ENCODE data around the gene NUP85. TPM values are rescaled to one million over a fixed set of nuclear protein-coding genes. Genes with fewer than 3 reads are reported as not detected.
"Not testable (repeated sequence)": the region's sequence is repeated elsewhere in the genome, so short reads cannot be mapped to it uniquely, and the experiment has no call there.

The NUP85 gene
- total RNA-seq, 2 experiments from 2014 or later: 130 to 160 TPM

GRCh38 chr17:75199886-75200618 lies 5.4 kb upstream of the NUP85 start:
- CTCF ChIA-PET: interaction anchor here (0.6 to 5.7 kb wide), 13 partner anchors 9 to 238 kb away, joined by 3 to 108 read pairs (median 4); partner anchors contain the start of genes NT5C and SLC25A19
- Mint-ChIP-seq H3K4me1 (peaks cover 8% of the 10 kb centered on the region), H3K36me3 (ENCODE audit: low read depth) (no peaks in the 10 kb centered on the region), H3K27ac (no peak overlapping the region), H3K4me3 (no peak overlapping the region), H3K9me3 (ENCODE audit: low read depth) (no peaks in the 10 kb centered on the region), H3K27me3 (no peaks in the 10 kb centered on the region)
- no peak for ATAC-seq
- intact Hi-C loops (cut with DNase I, micrococcal nuclease): loop anchor here (5.0 kb wide), 2 partner anchors 133 to 238 kb away; no protein-coding TSS in a partner anchor
- DNase-seq: no peak
- POLR2A ChIA-PET: no interaction called here

DNA sequence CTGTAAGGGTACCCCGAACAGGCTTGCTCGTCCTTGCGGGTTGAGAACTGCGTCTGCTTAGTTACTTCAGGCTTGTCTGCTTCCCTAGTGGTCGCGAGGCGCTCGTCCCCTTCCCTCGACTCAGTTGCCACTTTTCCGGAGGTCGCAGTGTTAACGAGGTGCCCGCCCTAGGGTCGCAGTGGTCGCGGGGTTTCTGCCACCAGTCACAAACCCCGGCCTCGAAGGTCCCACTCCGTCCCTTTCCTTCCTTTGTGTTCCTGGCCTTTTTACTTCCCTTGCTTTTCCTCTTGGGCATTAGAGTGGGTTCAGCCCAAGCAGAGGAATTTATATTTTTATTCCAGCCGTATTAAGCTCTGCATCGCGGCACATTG lies 299 bp downstream of the NUP85 start:
- DNase-seq (no peak), ATAC-seq (no peak)
- Mint-ChIP-seq H3K27me3 (no peaks in the 10 kb centered on the region), H3K9me3 (ENCODE audit: low read depth) (no peaks in the 10 kb centered on the region), H3K36me3 (ENCODE audit: low read depth) (peaks cover 20% of the 10 kb centered on the region), H3K4me1 (peaks cover 18% of the 10 kb centered on the region), H3K4me3 (peak overlapping the region; percentile 91), H3K27ac (peak overlapping the region; percentile 100)
- CTCF ChIA-PET: interaction anchor here (0.5 to 5.3 kb wide), 15 partner anchors 10 to 963 kb away, joined by 3 to 34 read pairs (median 4); partner anchors contain the start of genes GGA3 and MRPS7
- intact Hi-C loops (cut with DNase I, micrococcal nuclease): loop anchor here (1.0 to 5.0 kb wide), 17 partner anchors 22 to 282 kb away; partner anchors contain the start of genes KCTD2 (in 2 of the 2), ARMC7 (in 1 of the 2), ATP5PD (in 1 of the 2) and GGA3 (in 1 of the 2)
- POLR2A ChIA-PET: interaction anchor here (0.5 to 1.4 kb wide), 12 partner anchors 17 to 193 kb away, joined by 3 to 12 read pairs (median 4); partner anchors contain the start of genes GGA3 and SLC25A19

DNA sequence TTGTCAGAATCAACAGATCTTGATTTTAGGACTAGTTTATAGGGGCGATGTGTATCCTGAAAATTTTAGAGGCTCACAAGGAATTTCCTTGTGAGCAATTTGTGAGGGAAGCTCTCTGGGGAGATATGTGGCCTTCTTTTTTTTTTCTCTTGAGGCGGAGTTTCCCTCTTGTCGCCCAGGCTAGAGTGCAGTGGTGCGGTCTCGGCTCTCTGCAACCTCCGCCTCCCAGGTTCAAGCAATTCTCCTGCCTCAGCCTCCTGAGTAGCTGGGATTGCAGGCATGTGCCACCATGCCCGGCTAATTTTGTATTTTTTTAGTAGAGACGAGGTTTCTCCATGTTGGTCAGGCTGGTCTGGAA lies 1.6 kb downstream of the NUP85 start:
- intact Hi-C loops (cut with DNase I, micrococcal nuclease): loop anchor here in 1 of 2 experiments (5.0 kb wide), 1 partner anchor 160 kb away; the partner anchor contains the start of genes ATP5PD and KCTD2
- Mint-ChIP-seq H3K36me3 (ENCODE audit: low read depth) (peaks cover 30% of the 10 kb centered on the region), H3K4me3 (peak overlapping the region; percentile 91), H3K27ac (peak overlapping the region; percentile 34), H3K4me1 (peaks cover 13% of the 10 kb centered on the region)
- ATAC-seq; DNase-seq; H3K9me3 Mint-ChIP-seq (ENCODE audit: low read depth); H3K27me3 Mint-ChIP-seq: not testable (repeated sequence)
- ChIA-PET CTCF (interaction anchor here (0.7 to 5.3 kb wide), 7 partner anchors 17 to 245 kb away, joined by 3 to 34 read pairs (median 3); partner anchors contain the start of genes GGA3 and MRPS7), POLR2A (interaction anchor here (0.6 to 0.8 kb wide), 3 partner anchors 18 to 43 kb away, joined by 3 to 4 read pairs (median 3); no protein-coding TSS in a partner anchor)

DNA sequence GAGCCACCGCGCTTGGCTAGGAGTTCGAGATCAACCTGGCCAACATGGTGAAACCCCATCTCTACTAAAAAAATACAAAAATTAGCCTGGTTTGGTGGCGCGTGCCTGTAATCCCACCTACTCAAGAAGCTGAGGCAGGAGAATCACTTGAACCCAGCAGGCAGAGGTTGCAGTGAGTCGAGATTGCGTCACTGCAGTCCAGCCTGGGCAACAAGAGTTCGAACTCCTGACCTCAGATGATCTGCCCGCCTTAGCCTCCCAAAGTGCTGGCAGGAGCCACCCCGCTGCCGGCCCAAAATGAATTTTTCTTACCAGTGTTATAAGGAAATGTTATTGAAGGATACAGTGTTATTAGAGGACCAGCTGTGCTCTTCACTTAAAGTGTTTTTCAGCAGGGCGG lies 2.3 kb downstream of the NUP85 start:
- ChIA-PET POLR2A (interaction anchor here (0.7 kb wide), 1 partner anchor 225 kb away, joined by 6 read pairs; no protein-coding TSS in a partner anchor), CTCF (interaction anchor here (0.5 to 5.3 kb wide), 3 partner anchors 94 to 248 kb away, joined by 3 to 34 read pairs (median 3); no protein-coding TSS in a partner anchor)
- no peaks in the 10 kb centered on the region for H3K9me3 Mint-ChIP-seq (ENCODE audit: low read depth)
- no peak overlapping the region for H3K27ac Mint-ChIP-seq
- H3K4me1 Mint-ChIP-seq: peaks cover 13% of the 10 kb centered on the region
- DNase-seq (no peak), ATAC-seq (no peak)
- intact Hi-C loops (cut with DNase I, micrococcal nuclease): loop anchor here in 1 of 2 experiments (5.0 kb wide), 1 partner anchor 160 kb away; the partner anchor contains the start of genes ATP5PD and KCTD2
- H3K4me3 Mint-ChIP-seq: peak overlapping the region; percentile 17
- H3K27me3 Mint-ChIP-seq: no peaks in the 10 kb centered on the region
- peaks cover 32% of the 10 kb centered on the region for H3K36me3 Mint-ChIP-seq (ENCODE audit: low read depth)

DNA sequence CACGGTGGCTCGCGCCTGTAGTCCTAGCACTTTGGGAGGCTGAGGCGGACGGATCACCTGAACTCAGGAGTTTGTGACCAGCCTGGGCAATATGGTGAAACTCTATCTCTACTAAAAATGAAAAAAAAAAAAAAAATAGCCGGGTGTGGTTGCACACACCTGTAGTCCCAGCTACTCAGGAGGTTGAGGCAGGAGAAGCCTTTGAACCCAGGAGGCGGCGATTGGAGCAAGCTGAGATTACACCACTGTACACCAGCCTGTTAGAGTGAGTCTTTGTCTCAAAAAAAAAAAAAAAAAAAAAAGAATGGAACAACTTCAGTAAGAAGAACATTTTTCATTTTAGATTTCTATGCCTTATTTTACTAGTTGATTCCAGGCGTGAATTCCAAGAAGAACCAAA lies 2.7 kb downstream of the NUP85 start:
- intact Hi-C loops (cut with DNase I, micrococcal nuclease): loop anchor here in 1 of 2 experiments (5.0 kb wide), 1 partner anchor 161 kb away; the partner anchor contains the start of genes ATP5PD and KCTD2
- Mint-ChIP-seq H3K4me3 (peak overlapping the region; percentile 17), H3K9me3 (ENCODE audit: low read depth) (no peaks in the 10 kb centered on the region), H3K4me1 (peaks cover 13% of the 10 kb centered on the region), H3K36me3 (ENCODE audit: low read depth) (peaks cover 36% of the 10 kb centered on the region), H3K27ac (no peak overlapping the region), H3K27me3 (no peaks in the 10 kb centered on the region)
- DNase-seq (no peak), ATAC-seq (no peak)
- ChIA-PET CTCF (interaction anchor here (0.5 to 5.3 kb wide), 6 partner anchors 36 to 249 kb away, joined by 3 to 34 read pairs (median 4); no protein-coding TSS in a partner anchor), POLR2A (interaction anchor here (0.5 to 0.7 kb wide), 2 partner anchors 225 to 237 kb away, joined by 3 to 6 read pairs; no protein-coding TSS in a partner anchor)

DNA sequence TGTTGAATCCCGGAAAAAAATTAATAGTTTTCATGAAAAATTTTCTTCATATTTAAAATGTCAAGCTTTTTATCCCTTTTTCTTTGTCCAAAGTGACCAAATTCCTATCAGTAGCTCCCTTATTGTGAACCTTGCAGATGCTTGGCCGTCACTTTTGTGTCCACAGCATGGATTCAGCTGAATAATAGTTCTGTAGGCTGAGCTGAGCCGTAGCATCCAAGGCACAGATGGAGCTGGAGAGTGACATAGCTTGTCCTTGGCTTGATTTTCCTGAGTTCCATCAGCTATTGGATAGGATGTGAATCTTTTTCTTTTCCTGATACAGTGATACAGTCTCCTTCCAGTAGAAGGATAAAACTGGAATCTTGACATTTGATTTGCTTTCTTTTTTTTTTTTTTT lies 3.6 kb downstream of the NUP85 start:
- Mint-ChIP-seq H3K4me1 (peaks cover 12% of the 10 kb centered on the region), H3K27me3 (no peaks in the 10 kb centered on the region), H3K36me3 (ENCODE audit: low read depth) (peaks cover 43% of the 10 kb centered on the region), H3K4me3 (no peak overlapping the region), H3K27ac (no peak overlapping the region), H3K9me3 (ENCODE audit: low read depth) (no peaks in the 10 kb centered on the region)
- ATAC-seq: no peak
- intact Hi-C loops (cut with DNase I, micrococcal nuclease): loop anchor here in 1 of 2 experiments (5.0 kb wide), 1 partner anchor 162 kb away; the partner anchor contains the start of genes ATP5PD and KCTD2
- DNase-seq: no peak
- ChIA-PET CTCF (interaction anchor here (0.8 to 5.3 kb wide), 5 partner anchors 9 to 203 kb away, joined by 3 to 34 read pairs (median 5); no protein-coding TSS in a partner anchor), POLR2A (interaction anchor here (0.6 to 1.1 kb wide), 3 partner anchors 9 to 55 kb away, joined by 3 to 6 read pairs (median 3); no protein-coding TSS in a partner anchor)

DNA sequence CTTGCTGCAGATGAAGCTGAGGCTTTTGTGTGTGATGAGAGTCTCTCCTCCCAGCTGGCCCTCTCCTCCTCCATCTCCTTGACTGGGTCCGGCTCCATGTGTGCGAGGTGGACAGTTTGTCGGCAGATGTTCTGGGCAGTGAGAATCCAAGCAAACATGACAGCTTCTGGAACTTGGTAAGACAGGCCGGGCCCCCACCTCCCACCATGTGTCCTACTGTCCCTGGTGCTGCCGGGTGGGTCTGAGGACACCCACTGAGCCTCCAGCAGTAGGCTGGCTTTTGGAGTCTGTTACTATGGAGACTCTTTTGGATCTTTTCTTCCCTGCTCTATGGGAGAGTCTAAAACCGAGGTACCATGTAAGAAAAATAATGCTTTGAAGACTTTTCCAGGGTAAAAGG lies 12.7 kb downstream of the NUP85 start:
- intact Hi-C loops (cut with DNase I, micrococcal nuclease): no loop called here
- ATAC-seq (no peak), DNase-seq (no peak)
- no peaks in the 10 kb centered on the region for H3K9me3 Mint-ChIP-seq (ENCODE audit: low read depth)
- ChIA-PET CTCF (interaction anchor here (0.6 to 1.5 kb wide), 4 partner anchors 18 to 194 kb away, joined by 3 to 4 read pairs (median 3); no protein-coding TSS in a partner anchor), POLR2A (interaction anchor here (0.5 to 1.4 kb wide), 4 partner anchors 9 to 22 kb away, joined by 3 to 4 read pairs (median 3); no protein-coding TSS in a partner anchor)
- no peak overlapping the region for H3K27ac Mint-ChIP-seq
- no peaks in the 10 kb centered on the region for H3K27me3 Mint-ChIP-seq
- H3K36me3 Mint-ChIP-seq (ENCODE audit: low read depth): peaks cover 54% of the 10 kb centered on the region
- no peaks in the 10 kb centered on the region for H3K4me1 Mint-ChIP-seq
- H3K4me3 Mint-ChIP-seq: no peak overlapping the region

DNA sequence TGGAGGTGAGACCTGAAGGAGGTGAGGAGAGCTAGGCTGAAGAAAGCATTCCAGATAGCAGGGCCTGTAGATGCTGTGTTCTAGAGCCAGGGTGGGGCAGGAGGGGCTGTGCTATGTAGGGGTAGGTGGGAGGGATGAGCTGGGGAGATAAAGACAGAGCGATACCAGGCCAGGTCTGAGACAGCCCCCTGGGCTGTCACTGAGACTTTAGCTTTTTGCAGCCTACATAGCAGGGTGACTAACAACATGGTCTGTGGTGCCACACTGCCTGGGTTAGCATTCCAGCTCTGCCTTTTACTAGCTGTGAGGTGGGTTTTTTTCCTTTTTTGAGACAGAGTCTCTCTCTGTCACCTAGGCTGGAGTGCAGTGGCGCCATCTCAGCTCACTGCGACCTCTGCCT lies 14.3 kb downstream of the NUP85 start:
- Mint-ChIP-seq H3K4me3 (no peak overlapping the region), H3K4me1 (no peaks in the 10 kb centered on the region), H3K36me3 (ENCODE audit: low read depth) (peaks cover 49% of the 10 kb centered on the region), H3K27me3 (no peaks in the 10 kb centered on the region), H3K9me3 (ENCODE audit: low read depth) (no peaks in the 10 kb centered on the region), H3K27ac (no peak overlapping the region)
- no peak for DNase-seq
- no peak for ATAC-seq
- ChIA-PET POLR2A (interaction anchor here (1.7 kb wide), 1 partner anchor 11 kb away, joined by 5 read pairs; no protein-coding TSS in a partner anchor), CTCF (interaction anchor here (0.6 to 1.3 kb wide), 5 partner anchors 20 to 469 kb away, joined by 3 to 4 read pairs (median 3); no protein-coding TSS in a partner anchor)
- intact Hi-C loops (cut with DNase I, micrococcal nuclease): no loop called here

DNA sequence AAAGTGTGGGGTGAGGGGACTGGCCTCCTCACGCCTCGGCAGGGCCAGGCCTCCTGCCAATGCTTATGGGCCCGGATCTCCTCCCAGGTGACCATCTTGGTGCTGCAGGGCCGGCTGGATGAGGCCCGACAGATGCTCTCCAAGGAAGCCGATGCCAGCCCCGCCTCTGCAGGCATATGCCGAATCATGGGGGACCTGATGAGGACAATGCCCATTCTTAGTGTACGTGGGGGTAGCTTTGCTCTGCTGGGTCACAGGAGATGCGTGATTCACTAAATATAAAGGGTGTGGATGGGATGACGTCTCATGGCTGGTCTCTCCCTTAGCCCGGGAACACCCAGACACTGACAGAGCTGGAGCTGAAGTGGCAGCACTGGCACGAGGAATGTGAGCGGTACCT lies 19.5 kb downstream of the NUP85 start:
- no peak for ATAC-seq
- Mint-ChIP-seq H3K27ac (no peak overlapping the region), H3K4me1 (no peaks in the 10 kb centered on the region), H3K4me3 (no peak overlapping the region), H3K27me3 (no peaks in the 10 kb centered on the region), H3K36me3 (ENCODE audit: low read depth) (peaks cover 40% of the 10 kb centered on the region), H3K9me3 (ENCODE audit: low read depth) (no peaks in the 10 kb centered on the region)
- POLR2A ChIA-PET: no interaction called here
- CTCF ChIA-PET: interaction anchor here (0.6 to 2.4 kb wide), 3 partner anchors 15 to 165 kb away, joined by 3 to 5 read pairs (median 3); no protein-coding TSS in a partner anchor
- DNase-seq: no peak
- intact Hi-C loops (cut with DNase I, micrococcal nuclease): no loop called here

DNA sequence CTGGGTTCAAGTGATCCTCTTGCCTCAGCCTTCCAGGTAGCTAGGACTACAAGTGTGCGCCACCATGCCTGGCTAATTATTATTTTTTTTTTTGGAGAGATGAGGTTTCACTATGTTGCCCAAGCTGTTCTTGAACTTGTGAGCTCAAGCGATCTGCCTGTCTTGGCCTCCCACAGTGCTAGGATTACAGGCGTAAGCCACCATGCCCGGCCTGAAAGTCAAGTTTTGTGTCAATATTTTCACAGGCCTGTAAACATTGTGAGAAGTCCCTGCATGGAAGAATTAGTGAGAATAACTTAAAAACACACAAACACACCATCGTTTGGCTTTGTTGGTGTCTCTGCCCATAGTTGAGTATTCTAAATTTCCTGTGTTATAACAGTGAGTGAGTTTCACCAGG lies 22.2 kb downstream of the NUP85 start:
- CTCF ChIA-PET: interaction anchor here (0.8 to 2.5 kb wide), 3 partner anchors 10 to 13 kb away, joined by 3 to 9 read pairs (median 3); no protein-coding TSS in a partner anchor
- no peaks in the 10 kb centered on the region for H3K9me3 Mint-ChIP-seq (ENCODE audit: low read depth)
- H3K27ac Mint-ChIP-seq: no peak overlapping the region
- no peak overlapping the region for H3K4me3 Mint-ChIP-seq
- DNase-seq: no peak
- intact Hi-C loops (cut with DNase I, micrococcal nuclease): no loop called here
- POLR2A ChIA-PET: interaction anchor here (0.6 kb wide), 1 partner anchor 116 kb away, joined by 7 read pairs; no protein-coding TSS in a partner anchor
- ATAC-seq: no peak
- peaks cover 53% of the 10 kb centered on the region for H3K36me3 Mint-ChIP-seq (ENCODE audit: low read depth)
- no peaks in the 10 kb centered on the region for H3K27me3 Mint-ChIP-seq
- no peaks in the 10 kb centered on the region for H3K4me1 Mint-ChIP-seq

DNA sequence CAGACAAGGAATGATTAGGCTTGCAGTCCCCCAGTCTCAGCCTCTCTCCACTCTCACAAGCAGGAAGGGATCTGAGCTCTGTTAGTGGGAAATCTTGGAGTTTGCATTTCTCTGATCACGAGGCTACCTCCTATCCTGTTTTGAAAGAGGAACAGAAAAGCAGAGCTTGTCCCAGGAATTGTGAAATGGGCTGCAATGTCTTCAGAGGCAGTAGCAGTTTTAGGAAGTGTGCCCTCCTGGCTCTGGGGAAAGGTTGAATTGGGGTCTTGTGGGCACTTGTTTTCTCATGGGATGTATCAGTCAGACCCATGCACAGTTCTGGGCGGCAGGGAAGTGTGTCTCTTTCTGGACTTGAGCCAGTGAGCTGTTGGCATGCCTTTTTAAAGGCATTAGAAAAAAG lies 22.8 kb downstream of the NUP85 start:
- H3K27ac Mint-ChIP-seq: no peak overlapping the region
- intact Hi-C loops (cut with DNase I, micrococcal nuclease): no loop called here
- H3K4me1 Mint-ChIP-seq: no peaks in the 10 kb centered on the region
- H3K36me3 Mint-ChIP-seq (ENCODE audit: low read depth): peaks cover 55% of the 10 kb centered on the region
- H3K4me3 Mint-ChIP-seq: no peak overlapping the region
- no peaks in the 10 kb centered on the region for H3K9me3 Mint-ChIP-seq (ENCODE audit: low read depth)
- POLR2A ChIA-PET: interaction anchor here (0.6 to 0.8 kb wide), 2 partner anchors 22 to 173 kb away, joined by 3 to 5 read pairs; no protein-coding TSS in a partner anchor
- DNase-seq: no peak
- no peaks in the 10 kb centered on the region for H3K27me3 Mint-ChIP-seq
- CTCF ChIA-PET: interaction anchor here (1.6 to 2.5 kb wide), 2 partner anchors 10 to 12 kb away, joined by 8 to 9 read pairs; no protein-coding TSS in a partner anchor
- no peak for ATAC-seq

All from activated CD4-positive, alpha-beta T cell treated with anti-CD3 and anti-CD28 coated beads for 36 hours (primary cell).